Measurements from ENCODE around the gene GJC2. TPM values are rescaled to one million over a fixed set of nuclear protein-coding genes. Genes with fewer than 3 reads are reported as not detected.

GJC2 gene
- polyA plus RNA-seq, 2 of the 4 experiments (the other 2 are of a cell fraction) = 0.09 to 0.48 TPM

DNA sequence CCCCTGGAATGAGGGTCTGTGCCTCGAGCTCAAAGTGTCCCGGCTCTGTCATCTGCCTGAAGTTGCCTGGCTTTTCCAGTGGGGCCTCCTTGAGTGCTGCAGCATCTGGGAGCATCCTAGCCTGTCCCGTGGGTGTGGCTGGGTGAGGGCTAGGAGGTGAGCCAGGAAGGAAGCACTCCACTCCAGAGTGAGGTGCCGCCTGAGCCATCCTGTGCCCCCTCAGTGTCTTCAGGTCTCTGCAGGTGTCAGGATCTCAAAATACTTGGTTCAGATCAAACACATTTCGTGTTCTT is 27.4 kb downstream of the GJC2 start (continued):
- TF ChIP-seq CBX8 (IDR thresholded peaks at IDR 0.05) (no peak), TP53 (CRISPR knock-in tag; IDR thresholded peaks at IDR 0.05) (no peak), ESRRA (IDR thresholded peaks at IDR 0.05; ENCODE audit: borderline replicate concordance, low read length) (no peak)
- TF ChIP-seq, protein P1, sequence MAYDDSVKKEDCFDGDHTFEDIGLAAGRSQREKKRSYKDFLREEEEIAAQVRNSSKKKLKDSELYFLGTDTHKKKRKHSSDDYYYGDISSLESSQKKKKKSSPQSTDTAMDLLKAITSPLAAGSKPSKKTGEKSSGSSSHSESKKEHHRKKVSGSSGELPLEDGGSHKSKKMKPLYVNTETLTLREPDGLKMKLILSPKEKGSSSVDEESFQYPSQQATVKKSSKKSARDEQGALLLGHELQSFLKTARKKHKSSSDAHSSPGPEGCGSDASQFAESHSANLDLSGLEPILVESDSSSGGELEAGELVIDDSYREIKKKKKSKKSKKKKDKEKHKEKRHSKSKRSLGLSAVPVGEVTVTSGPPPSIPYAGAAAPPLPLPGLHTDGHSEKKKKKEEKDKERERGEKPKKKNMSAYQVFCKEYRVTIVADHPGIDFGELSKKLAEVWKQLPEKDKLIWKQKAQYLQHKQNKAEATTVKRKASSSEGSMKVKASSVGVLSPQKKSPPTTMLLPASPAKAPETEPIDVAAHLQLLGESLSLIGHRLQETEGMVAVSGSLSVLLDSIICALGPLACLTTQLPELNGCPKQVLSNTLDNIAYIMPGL (CRISPR knock-in tag; IDR thresholded peaks at IDR 0.05; ENCODE audit: borderline replicate concordance) = no peak

DNA sequence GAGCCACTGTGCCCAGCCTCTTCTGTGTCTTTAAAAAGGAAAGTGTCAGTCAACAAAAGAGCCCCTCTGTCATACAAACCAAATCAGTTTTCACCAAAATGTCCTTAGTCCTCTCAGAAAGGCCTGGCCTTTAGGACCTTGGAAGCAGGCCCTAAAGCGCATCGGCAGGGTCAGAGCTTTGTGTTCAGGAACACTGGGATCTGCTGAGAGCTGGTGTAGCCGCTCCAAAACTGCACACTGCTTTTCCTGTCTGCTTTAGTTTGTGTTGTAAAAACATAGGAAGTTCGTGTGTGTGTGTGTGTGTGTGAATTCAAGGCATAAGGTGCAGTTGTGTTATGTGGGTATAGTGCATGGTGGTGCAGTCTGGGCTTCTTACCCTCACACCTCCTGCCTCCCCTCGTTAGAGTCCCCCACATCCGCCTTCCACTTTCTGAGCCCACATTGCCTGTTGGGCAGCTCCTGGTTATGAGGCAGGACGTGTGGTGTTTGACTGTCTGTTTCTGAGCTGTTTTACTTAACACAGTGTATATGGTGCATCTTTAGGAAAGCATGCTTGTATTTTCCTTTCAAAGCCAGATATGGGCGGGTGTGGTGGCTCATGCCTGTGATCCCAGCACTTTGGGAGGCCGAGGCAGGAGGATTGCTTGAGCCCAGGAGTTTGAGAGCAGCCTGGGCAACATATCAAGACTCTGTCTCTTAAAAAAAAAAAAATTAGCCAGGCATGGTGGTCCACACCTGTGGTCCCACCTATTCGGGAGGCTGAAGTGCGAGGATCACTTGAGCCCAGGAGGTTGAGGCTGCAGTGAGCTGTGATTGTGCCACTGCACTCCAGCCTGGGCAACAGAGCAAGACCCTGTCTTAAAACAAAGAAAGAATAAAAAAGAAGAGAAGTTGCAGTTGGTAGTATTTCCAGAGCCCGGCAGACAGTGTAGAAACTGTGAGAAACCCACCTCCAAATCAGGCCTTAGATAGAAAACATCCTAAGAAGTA is 28.3 kb downstream of the GJC2 start:
- ATAC-seq (no peak), DNase-seq (ENCODE audit: low read depth in 1 of 2, low spot score in 1 of 2) (no peak), FAIRE-seq (no peak)
- 0 out of 3 replicates have a peak, but pooled peaks cover 4% of the 10 kb centered on the region for H3K4me1 ChIP-seq
- no peaks in the 10 kb centered on the region for H3K9me3 ChIP-seq
- H3K27ac ChIP-seq = no peak overlapping the region
- H3K4me2 ChIP-seq = no peak overlapping the region
- 79% methylated on average over 12 of the region's 12 CpGs for WGBS (ENCODE audit: missing lambda C conversion rate)
- ChIA-PET POLR2A (no interaction called here), CTCF (interaction anchor here (0.6 to 3.9 kb wide), 6 partner anchors 11 to 247 kb away, joined by 3 to 19 read pairs (median 6); partner anchors contain the start of gene IBA57)
- TF ChIP-seq, protein P2, sequence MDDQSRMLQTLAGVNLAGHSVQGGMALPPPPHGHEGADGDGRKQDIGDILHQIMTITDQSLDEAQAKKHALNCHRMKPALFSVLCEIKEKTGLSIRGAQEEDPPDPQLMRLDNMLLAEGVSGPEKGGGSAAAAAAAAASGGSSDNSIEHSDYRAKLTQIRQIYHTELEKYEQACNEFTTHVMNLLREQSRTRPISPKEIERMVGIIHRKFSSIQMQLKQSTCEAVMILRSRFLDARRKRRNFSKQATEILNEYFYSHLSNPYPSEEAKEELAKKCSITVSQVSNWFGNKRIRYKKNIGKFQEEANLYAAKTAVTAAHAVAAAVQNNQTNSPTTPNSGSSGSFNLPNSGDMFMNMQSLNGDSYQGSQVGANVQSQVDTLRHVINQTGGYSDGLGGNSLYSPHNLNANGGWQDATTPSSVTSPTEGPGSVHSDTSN (IDR thresholded peaks at IDR 0.05) = no peak
- no peak for TF ChIP-seq HOXA7 (CRISPR knock-in tag; IDR thresholded peaks at IDR 0.05)
- TF ChIP-seq NR3C1 (IDR thresholded peaks at IDR 0.05) = no peak
- TF ChIP-seq, protein P3, sequence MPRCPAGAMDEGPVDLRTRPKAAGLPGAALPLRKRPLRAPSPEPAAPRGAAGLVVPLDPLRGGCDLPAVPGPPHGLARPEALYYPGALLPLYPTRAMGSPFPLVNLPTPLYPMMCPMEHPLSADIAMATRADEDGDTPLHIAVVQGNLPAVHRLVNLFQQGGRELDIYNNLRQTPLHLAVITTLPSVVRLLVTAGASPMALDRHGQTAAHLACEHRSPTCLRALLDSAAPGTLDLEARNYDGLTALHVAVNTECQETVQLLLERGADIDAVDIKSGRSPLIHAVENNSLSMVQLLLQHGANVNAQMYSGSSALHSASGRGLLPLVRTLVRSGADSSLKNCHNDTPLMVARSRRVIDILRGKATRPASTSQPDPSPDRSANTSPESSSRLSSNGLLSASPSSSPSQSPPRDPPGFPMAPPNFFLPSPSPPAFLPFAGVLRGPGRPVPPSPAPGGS (IDR thresholded peaks at IDR 0.05) = no peak
- TF ChIP-seq, protein P4, sequence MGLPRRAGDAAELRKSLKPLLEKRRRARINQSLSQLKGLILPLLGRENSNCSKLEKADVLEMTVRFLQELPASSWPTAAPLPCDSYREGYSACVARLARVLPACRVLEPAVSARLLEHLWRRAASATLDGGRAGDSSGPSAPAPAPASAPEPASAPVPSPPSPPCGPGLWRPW (IDR thresholded peaks at IDR 0.05) = no peak
- TF ChIP-seq, protein P5, sequence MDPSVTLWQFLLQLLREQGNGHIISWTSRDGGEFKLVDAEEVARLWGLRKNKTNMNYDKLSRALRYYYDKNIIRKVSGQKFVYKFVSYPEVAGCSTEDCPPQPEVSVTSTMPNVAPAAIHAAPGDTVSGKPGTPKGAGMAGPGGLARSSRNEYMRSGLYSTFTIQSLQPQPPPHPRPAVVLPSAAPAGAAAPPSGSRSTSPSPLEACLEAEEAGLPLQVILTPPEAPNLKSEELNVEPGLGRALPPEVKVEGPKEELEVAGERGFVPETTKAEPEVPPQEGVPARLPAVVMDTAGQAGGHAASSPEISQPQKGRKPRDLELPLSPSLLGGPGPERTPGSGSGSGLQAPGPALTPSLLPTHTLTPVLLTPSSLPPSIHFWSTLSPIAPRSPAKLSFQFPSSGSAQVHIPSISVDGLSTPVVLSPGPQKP (IDR thresholded peaks at IDR 0.05; ENCODE audit: low read depth, low read length) = no peak
- TF ChIP-seq CBX8 (IDR thresholded peaks at IDR 0.05) = no peak
- TF ChIP-seq JUN (IDR thresholded peaks at IDR 0.05) = no peak
- TF ChIP-seq ESRRA (IDR thresholded peaks at IDR 0.05; ENCODE audit: borderline replicate concordance, low read length) = no peak
- no peak for TF ChIP-seq SMC3 (IDR thresholded peaks at IDR 0.05)
- TF ChIP-seq, protein P6, sequence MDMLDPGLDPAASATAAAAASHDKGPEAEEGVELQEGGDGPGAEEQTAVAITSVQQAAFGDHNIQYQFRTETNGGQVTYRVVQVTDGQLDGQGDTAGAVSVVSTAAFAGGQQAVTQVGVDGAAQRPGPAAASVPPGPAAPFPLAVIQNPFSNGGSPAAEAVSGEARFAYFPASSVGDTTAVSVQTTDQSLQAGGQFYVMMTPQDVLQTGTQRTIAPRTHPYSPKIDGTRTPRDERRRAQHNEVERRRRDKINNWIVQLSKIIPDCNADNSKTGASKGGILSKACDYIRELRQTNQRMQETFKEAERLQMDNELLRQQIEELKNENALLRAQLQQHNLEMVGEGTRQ (IDR thresholded peaks at IDR 0.05) = no peak
- TF ChIP-seq GATA3 (IDR thresholded peaks at IDR 0.05; ENCODE audit: borderline replicate concordance) = no peak
- no peak for TF ChIP-seq TP53 (CRISPR knock-in tag; IDR thresholded peaks at IDR 0.05)
- TF ChIP-seq KDM1A (IDR thresholded peaks at IDR 0.05; ENCODE audit: low read depth) = no peak
- no peak for TF ChIP-seq FOSB (CRISPR knock-in tag; IDR thresholded peaks at IDR 0.05)
- no peak for TF ChIP-seq BHLHE40 (IDR thresholded peaks at IDR 0.05; ENCODE audit: low read depth, low read length)
- TF ChIP-seq HOXB5 (CRISPR knock-in tag; IDR thresholded peaks at IDR 0.05) = no peak
- H3K4me3 ChIP-seq = no peak overlapping the region

All from A549 (cell line).